Urothelium cell line (cell line): ENCODE measurements around the gene MTMR1.

Source experiments
- DNase-seq: peaks from one replicate; pipeline ENCODE4 v3.0.0; 2011; ENCODE audit warnings: low spot score, mixed read lengths
- FAIRE-seq: peaks from 2 replicates; lab custom pipeline; 2011; peaks lifted over from hg19 to GRCh38; lab: Jason Lieb, UNC

Gene MTMR1

DNA sequence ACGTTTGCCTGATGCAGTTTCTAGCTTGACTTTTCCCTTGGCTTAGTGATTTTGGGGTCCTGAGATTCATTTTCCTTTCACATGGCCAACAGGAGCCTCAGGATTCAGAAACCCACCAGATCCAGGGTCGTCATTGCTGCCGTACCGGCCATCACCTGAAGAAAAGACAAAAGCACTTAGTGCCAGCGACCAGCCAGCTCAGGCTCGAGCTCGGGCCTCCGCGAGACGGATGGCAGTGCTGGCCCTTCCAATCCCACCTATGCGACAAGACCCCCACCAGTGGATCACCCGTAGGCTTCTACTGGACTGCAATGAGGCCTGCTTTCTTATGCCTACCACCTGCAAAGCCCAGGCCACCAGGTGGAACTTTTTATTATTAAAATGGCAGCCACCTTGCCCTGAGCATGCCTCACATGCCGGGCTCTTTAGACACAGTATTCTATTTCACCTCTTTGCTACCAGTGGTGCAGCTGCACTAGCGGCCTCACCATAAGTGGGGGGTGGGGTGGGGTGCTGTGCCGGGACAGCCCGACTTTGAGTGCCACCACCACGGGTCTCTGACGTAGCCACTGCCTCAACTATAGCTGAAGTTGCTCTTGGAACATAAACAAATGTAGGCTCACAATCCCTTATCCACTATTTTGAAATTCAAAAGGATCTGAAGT is 84.3 kb downstream of the MTMR1 start:
- FAIRE-seq (no peak), DNase-seq (no peak)

DNA sequence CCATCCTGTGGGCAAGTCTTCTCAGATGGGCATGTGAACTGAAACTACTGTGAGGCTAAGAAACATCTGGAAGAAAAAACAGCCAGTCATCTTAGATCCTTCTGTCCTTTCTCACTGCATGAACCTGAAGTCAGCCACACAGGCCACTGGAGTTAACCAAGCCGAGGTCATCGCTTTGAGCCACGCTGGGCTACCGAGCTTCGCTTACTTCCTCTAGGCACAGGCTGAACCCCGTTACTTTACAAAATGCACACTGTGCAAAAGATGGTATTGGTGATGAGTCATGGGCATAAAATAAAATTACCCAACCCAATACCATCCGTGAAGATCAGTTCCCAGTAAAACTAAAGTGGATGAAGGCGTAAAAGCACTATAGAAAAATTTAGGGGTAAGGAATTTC is 86.2 kb downstream of the MTMR1 start:
- no peak for DNase-seq
- FAIRE-seq, result no peak

DNA sequence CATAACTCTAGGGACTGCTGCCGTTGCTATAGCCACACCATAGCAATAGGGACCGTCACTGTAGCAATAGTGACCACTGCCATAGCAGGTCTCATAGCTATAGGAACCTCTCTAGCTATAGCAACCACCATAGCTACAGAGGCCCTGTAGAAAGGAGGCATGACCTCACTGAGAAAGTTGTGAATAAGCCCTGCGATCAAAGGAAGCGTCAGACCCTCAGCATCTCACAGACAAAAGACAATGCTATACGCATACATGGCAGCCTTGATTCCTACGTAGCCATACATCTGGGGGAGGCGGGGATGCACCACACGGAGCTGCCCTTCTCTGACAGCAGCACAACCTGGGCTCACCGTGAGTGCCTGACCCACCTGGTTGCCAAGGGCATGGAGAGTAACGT is 88.5 kb downstream of the MTMR1 start:
- no peak for DNase-seq
- no peak for FAIRE-seq

DNA sequence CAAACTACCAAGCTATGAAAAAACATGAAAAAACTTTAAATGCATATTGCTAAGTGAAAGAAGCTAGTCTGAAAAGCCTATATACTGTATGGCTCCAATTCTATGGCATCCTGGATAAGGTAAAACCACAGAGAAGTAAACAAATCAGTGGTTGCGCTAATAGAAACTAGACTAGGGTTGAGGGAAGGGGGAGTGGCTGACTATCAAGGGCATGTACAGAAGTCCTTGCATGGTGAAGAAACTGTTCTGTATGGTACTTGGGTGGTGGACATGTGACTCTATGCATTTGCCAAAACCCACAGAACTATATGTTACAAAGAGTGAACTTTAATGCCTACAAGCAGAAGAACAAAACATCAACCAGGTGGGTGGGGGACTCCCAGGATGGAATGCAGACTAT is 96.8 kb downstream of the MTMR1 start:
- FAIRE-seq (no peak), DNase-seq (no peak)

DNA sequence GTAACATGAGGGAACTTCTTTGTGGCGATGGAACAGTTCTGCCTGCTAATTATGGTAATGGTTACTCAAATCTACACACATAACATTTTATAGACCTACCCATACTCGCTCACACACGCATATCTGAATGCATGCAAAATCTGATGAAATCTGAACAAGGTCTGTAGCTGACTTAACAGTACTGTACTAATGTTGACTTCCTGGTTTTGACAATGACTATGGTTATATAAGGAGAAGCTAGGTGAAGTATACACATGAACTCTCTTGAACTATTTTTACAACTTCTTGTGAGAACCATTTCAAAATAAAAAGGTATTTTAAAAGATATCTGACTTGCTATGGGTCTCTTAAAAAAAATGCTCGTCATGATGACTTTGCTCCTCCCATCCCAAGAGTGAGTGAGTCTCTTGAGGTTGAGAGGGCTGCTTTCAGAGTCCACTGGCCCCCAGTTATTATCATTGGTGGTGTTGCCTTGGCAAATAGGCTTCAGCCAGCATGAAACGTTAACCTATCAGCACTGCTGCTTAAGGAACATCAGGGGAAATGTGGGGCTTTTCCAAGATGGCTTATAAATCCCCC is 99.8 kb downstream of the MTMR1 start:
- no peak for FAIRE-seq
- no peak for DNase-seq

DNA sequence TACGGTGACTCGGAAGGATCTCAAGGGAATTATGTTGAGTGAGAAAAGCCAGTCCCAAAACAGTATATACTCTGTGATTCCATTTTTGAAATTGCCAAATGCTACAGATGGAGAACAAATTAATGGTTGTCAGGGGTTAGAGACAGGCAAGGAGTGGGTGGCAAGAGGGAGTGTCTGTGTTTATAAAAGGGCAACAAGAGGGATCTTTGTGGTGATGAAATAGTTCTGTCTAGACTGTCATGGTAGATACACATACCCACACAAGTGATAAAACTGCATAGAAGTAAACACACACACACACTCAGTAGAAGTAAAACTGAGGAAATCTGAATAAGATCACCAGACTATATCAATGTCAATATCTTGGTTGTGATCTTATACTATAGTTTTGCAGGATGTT is 112.5 kb downstream of the MTMR1 start:
- FAIRE-seq, result no peak
- DNase-seq, result no peak

DNA sequence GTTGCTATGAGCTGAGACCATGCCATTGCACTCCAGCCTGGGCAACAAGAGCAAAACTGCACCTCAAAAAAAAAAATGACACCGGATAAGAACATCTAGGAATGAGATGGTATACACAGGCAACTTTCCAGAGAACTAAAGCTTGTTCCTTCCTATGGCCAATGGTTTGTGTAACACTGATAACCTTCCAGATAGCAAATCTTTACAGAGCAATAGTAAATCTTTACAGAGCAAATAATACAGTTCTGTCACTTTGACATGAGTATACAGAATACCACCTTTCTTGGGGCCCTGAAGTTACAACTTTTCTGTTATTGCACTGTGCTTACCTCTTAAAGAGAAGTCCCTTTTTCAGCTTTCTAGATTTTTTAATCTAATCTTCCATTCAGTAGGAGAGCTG is 113.6 kb downstream of the MTMR1 start:
- FAIRE-seq (no peak), DNase-seq (no peak)

DNA sequence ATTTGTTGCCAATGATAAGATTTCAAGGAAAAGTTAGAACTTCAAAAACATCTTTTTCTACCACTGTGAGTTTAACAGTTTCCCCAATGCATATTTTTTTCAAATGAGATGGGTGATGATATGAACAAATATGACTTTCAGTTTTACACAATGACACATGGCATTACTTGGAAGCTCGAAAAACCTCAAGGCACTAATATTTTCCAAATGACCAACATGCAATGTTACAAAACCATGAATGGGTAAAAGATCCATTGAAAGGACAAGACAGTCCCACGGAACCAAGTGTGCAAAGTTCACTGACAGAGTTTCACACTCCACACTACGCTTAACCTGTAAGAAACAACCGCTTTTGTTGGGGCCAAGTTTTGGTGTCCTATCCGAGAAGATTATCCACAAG is 120.7 kb downstream of the MTMR1 start:
- no peak for DNase-seq
- no peak for FAIRE-seq
